Ascending aorta (tissue), 2 donors: ENCODE data around the gene HINT2. TPM values are rescaled to one million over a fixed set of nuclear protein-coding genes. Genes with fewer than 3 reads are reported as not detected.

Experiments used
- DNase-seq, 2 donors: peaks; one replicate each; pipeline ENCODE4 v3.0.0-alpha.2; 2019; ENCODE audit warnings: low spot score in 2 of 2
- H3K27ac ChIP-seq, 2 donors: fragments of 200-600 bp; sonication (generic); one replicate each; pipeline ENCODE4 v1.5.1; 2016 to 2017; ENCODE audit warnings: mild to moderate bottlenecking in 1 of 2
- H3K27me3 ChIP-seq: fragments of 200-600 bp; sonication (generic); one replicate; pipeline ENCODE4 v1.5.1; 2017
- H3K36me3 ChIP-seq, 2 donors: fragments of 200-600 bp; sonication (generic); one replicate each; pipeline ENCODE4 v1.5.1; 2016
- H3K4me1 ChIP-seq, 2 donors: fragments of 200-600 bp; sonication (generic); one replicate each; pipeline ENCODE4 v1.5.1; 2016 to 2017; ENCODE audit warnings: mild to moderate bottlenecking in 1 of 2
- H3K4me3 ChIP-seq, 2 donors: fragments of 200-600 bp; sonication (generic); one replicate each; pipeline ENCODE4 v1.5.1; 2016 to 2017; ENCODE audit warnings: mild to moderate bottlenecking in 1 of 2
- H3K9me3 ChIP-seq, 2 donors: fragments of 200-600 bp; sonication (generic); one replicate each; pipeline ENCODE4 v1.5.1; 2016
- intact Hi-C: fragments of 100-400 bp; cut with DNase I; formaldehyde crosslinking; loops from one replicate; pipeline ENCODE4 v1.15.1; 2023
- total RNA-seq: library from RNA; depleted of rRNA; stranded (reverse); fragments of >200 nt; gene quantifications from one replicate; pipeline ENCODE4 v1.1.0, GENCODE V29; 2016
- TF ChIP-seq, protein P1 (sequence below), 3 experiments: fragments of 200-600 bp in 2 of 3; fragments of 450-650 bp in 1 of 3; sonication (generic) in 2 of 3; IDR thresholded peaks; one replicate each; pipeline ENCODE4 v1.5.1; 2016 to 2019; ENCODE audit warnings: antibody characterized with exemption in 3 of 3, mild to moderate bottlenecking in 1 of 3, moderate library complexity in 1 of 3

HINT2 gene
- total RNA-seq, 1 donor from 2014 or later = 21.6 TPM

DNA sequence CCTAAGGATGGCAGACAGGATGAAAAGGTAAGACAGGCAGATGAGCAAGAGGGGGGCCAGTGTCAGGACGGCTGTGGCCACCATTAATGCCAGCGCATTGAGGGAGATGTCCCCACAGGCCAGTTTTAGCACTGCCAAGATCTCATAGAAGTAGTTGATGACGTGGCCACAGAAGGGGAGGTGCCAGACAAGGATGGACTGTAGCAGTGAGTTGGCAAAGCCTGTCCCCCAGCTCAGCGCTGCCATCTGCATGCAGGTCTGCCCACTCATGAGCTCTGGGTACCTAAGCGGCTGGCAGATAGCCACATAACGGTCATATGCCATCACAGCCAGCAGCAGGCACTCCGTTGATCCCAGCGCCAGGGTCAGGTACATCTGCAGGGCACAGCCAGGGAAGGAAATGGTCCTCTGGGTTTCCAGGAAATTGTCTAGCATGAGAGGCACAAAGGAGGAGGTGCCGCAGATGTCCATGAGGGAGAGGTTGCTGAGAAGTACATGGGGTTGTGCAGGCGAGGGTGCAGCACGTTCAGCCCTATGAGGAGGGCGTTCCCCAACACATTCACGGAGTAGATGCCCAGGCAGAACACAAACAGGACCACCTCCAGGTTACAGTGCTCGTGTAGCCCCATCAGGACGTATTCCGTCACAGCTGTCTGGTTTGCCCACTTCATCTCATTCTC is 44.6 kb upstream of the HINT2 start:
- no peak overlapping the region for H3K4me3 ChIP-seq
- TF ChIP-seq, protein P1, sequence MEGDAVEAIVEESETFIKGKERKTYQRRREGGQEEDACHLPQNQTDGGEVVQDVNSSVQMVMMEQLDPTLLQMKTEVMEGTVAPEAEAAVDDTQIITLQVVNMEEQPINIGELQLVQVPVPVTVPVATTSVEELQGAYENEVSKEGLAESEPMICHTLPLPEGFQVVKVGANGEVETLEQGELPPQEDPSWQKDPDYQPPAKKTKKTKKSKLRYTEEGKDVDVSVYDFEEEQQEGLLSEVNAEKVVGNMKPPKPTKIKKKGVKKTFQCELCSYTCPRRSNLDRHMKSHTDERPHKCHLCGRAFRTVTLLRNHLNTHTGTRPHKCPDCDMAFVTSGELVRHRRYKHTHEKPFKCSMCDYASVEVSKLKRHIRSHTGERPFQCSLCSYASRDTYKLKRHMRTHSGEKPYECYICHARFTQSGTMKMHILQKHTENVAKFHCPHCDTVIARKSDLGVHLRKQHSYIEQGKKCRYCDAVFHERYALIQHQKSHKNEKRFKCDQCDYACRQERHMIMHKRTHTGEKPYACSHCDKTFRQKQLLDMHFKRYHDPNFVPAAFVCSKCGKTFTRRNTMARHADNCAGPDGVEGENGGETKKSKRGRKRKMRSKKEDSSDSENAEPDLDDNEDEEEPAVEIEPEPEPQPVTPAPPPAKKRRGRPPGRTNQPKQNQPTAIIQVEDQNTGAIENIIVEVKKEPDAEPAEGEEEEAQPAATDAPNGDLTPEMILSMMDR (IDR thresholded peaks at IDR 0.05) = peak in 1 of 3 experiments; percentile 5
- H3K27me3 ChIP-seq = no peaks in the 10 kb centered on the region
- H3K27ac ChIP-seq = no peak overlapping the region
- no peak for DNase-seq
- no peaks in the 10 kb centered on the region for H3K36me3 ChIP-seq
- no peaks in the 10 kb centered on the region for H3K4me1 ChIP-seq
- no peaks in the 10 kb centered on the region for H3K9me3 ChIP-seq
- intact Hi-C loops = no loop called here

DNA sequence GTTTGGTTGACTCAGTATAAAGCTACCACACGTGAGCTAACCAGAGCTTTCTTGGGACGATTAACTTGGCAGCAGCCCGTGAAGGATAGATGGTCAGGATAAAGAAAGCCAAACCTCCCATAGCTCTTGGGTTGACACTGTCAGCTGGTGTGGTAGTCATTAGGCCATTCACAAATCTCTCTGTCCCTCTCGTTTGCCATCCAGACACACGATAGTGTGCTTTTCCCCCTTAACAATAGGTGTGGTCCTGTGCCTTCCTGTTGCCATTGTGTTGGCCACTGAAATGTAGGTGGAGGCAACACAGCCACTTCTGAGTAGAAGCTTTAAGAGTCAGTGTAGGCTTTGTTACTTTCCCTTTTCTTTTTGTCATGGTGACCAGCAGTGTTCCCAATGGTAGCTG is 43.6 kb upstream of the HINT2 start:
- H3K36me3 ChIP-seq = peaks cover 4 to 7% of the 10 kb centered on the region in 2 donors
- no peak overlapping the region for H3K27ac ChIP-seq
- TF ChIP-seq, protein P1 (IDR thresholded peaks at IDR 0.05) = no peak
- DNase-seq = no peak
- H3K27me3 ChIP-seq = no peaks in the 10 kb centered on the region
- no peaks in the 10 kb centered on the region for H3K4me1 ChIP-seq
- no peak overlapping the region for H3K4me3 ChIP-seq
- no peaks in the 10 kb centered on the region for H3K9me3 ChIP-seq
- intact Hi-C loops = no loop called here

DNA sequence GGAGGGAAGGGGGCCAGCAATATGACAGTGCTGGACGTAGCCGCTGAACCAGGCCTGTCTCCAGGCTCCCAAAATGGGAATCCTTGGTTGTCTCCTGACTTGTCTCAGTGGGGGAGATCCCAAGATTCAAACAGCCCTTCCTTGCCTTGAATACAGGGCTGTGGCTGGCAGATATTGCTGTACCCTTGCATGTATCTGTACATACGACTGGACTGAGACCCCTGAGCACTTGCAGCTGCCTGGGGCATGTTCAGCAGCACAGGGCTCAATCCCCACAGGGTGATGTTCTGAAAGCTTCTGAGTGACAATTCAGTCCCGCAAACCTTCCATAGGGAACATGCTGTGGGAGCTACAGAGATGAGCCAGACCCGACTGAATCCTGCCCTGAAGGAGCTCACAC is 42.0 kb upstream of the HINT2 start:
- no peak overlapping the region for H3K4me3 ChIP-seq
- TF ChIP-seq, protein P1 (IDR thresholded peaks at IDR 0.05) = no peak
- peaks cover 10 to 12% of the 10 kb centered on the region in 2 donors for H3K36me3 ChIP-seq
- DNase-seq = peak in 1 of 2 donors; percentile 47
- no peaks in the 10 kb centered on the region for H3K9me3 ChIP-seq
- H3K27me3 ChIP-seq = no peaks in the 10 kb centered on the region
- H3K4me1 ChIP-seq = no peaks in the 10 kb centered on the region
- intact Hi-C loops = no loop called here
- no peak overlapping the region for H3K27ac ChIP-seq

DNA sequence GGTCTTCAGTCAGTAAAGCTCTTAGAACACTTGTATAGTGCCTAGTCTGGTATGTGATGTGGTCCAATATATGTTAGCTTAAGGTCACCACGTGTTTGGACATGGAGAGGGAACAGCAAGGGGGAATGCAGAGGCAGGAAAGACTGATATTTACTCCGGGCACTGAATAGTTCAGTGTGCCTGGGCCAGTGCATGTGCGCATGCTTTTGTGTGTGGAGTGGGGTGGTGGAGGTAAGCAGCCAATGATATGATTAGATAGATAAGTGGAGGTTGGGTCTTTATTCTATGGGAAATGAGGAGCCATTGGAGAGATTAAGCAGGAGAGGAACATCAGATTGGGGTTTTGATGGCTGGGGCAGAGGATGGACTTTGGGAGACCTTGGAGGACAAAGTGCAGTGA is 41.4 kb upstream of the HINT2 start:
- no peak for DNase-seq
- Histone ChIP-seq H3K4me1 (no peaks in the 10 kb centered on the region), H3K4me3 (no peak overlapping the region), H3K27me3 (no peaks in the 10 kb centered on the region), H3K36me3 (peaks cover 10 to 12% of the 10 kb centered on the region in 2 donors), H3K27ac (no peak overlapping the region), H3K9me3 (no peaks in the 10 kb centered on the region)
- intact Hi-C loops = no loop called here
- TF ChIP-seq, protein P1 (IDR thresholded peaks at IDR 0.05) = no peak

DNA sequence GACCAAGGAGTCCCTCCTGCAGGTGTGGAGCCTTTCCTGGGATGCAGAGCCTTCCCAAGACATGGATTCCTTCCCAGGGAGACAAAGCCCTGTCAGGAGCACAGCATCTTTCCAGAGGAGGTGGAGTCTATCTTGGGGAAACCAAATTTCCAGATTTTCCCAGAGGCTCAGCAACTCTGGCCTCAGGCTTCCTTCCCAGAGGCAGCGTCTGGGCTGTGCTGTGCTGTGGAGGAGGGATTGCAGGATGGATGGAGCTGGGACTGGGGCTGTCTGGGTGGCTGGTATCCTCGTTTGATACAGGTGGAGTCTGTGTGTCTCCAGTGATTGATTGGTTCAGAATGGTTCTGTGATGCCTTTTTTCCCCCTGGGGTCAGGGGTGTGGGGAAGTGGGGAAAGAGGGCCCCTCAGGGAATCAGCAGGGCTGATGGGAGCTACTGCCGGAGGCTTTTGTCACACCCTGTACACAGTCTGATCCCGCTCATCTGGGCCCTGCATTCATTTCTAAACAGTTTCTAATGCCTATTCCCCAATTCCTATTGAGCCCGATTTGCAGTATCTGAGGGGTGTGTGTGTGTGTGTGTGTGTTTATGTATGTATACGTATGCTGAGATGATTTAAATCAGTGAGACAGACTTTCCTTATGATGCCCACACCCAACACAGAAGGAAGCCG is 39.4 kb upstream of the HINT2 start:
- H3K27me3 ChIP-seq = no peaks in the 10 kb centered on the region
- H3K4me1 ChIP-seq = no peaks in the 10 kb centered on the region
- H3K9me3 ChIP-seq = no peaks in the 10 kb centered on the region
- peak in 1 of 2 donors; percentile 33 for DNase-seq
- H3K4me3 ChIP-seq = no peak overlapping the region
- intact Hi-C loops = no loop called here
- peaks cover 10 to 18% of the 10 kb centered on the region in 2 donors for H3K36me3 ChIP-seq
- H3K27ac ChIP-seq = no peak overlapping the region
- TF ChIP-seq, protein P1 (IDR thresholded peaks at IDR 0.05) = no peak
